AG08396 (cell line): Measurements from ENCODE around the gene PRKAG2.

Experiments
- DNase-seq: peaks from one replicate; pipeline ENCODE4 v3.0.0; 2012; ENCODE audit warnings: low spot score, mixed read lengths

Gene PRKAG2

DNA sequence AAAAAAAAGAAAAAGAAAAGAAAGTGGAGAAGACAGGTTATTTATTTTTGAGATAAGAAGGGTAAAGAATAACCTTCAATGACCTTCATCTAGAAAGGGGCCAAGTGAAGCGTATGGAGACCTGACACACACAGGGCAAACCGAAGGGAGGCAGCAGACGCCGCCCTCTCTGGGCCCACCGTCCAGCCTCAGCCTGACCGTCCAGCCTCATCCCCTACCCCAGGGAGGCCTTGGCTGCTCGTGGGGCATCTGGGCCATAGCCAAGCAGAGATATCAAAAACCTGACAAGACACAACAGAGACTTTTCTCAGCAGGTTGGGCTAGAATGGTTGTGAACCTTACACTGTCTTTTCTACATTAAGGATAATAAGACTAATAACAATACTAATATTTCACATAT lies 10.9 kb downstream of the PRKAG2 start:
- no peak for DNase-seq

DNA sequence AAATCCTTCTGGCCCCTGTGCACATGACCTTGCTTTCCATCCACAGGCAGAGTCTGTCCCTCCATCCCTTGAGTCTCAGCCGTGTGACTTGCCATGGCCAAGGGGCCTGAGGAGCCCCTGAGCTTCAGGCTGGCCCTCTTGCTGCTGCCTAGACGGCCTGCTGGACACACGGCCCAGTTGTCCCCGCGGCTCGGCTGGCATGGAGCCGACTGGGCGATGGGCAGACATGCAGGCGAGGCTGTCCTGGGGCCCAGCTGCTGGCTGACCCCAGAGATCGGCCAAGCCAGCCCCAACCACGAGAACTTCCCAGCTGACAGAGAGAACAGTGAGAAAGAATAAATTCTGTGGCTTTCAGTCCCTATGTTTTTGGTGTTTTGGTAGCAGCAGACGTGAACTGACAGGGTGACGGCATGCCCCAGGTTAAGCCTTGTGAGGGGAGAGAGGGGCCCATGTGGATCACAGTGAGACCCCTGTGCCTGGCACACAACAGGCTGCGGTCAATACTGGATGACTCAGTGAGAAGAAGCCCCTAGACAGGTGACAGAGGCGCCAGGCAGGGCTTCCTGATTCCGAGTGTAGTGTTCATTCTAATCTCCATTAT lies 11.7 kb downstream of the PRKAG2 start:
- no peak for DNase-seq

DNA sequence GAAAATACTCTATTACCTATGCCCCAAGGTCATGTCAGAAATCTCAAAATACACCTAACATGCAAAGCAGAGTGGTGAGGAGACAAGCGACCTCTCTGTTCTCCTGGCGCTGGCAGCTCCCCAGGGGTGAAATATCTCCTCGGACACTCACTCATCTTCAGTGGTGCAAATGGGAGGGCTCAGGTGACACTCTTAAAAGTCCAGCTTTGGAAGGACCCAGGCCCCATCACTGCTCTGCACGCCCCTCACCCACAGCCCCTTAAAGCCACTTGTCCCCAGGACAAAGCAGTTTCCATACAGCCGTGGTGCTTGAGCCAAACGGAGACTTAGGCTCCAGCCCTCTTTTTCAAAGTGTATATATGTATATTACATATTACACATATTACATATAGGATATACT lies 12.4 kb downstream of the PRKAG2 start:
- no peak for DNase-seq

DNA sequence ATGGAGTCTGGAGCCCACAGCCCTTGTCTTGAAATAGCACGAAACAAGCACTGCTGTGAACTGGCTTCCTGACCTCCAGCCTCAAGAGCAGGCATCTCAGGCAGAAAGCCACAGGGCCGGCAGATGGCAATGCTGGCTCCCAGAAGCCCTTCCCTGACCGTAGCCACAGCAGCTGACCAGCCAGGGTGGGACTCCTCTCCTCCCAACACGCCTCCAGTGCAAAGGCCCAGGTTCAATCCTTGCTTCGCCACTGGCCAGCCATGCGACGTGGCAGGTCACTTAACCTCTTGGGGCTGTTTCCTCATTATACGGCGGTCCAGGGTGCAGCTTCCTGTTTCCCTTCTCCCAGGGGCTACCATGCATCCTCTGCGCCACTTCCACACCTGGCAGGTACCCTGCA lies 12.8 kb downstream of the PRKAG2 start:
- no peak for DNase-seq

DNA sequence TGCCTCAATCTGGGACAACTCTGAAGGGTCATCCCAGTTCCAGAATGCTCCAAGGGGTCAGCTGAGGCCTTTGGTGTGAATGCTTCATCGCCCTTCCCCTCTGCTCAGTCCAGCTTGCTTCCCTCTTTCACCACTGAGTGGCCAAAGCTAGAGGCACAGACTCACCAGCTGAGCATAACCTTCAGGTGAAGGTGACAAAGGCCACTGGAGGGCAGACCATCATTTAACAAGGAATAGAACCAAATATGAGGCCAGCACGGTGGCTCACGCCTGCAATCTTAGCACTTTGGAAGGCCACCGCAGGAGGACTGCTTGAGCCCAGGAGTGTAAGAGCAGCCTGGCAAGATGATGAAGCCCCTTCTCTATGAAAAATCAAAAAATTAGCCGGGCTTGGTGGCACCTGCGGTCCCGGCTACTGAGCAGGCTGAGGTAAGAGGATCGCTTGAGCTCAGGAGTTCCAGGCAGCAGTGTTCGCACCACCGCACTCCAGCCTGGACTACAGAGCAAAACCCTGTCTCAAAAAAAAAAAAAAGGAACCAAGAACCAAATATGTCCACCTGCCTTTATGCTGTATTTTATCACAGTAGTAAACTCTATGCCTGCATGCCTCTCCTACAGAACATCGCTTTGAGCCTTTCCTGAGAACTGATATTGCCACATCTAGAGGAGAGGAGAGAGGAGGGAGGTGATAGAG lies 13.4 kb downstream of the PRKAG2 start:
- DNase-seq, result no peak

DNA sequence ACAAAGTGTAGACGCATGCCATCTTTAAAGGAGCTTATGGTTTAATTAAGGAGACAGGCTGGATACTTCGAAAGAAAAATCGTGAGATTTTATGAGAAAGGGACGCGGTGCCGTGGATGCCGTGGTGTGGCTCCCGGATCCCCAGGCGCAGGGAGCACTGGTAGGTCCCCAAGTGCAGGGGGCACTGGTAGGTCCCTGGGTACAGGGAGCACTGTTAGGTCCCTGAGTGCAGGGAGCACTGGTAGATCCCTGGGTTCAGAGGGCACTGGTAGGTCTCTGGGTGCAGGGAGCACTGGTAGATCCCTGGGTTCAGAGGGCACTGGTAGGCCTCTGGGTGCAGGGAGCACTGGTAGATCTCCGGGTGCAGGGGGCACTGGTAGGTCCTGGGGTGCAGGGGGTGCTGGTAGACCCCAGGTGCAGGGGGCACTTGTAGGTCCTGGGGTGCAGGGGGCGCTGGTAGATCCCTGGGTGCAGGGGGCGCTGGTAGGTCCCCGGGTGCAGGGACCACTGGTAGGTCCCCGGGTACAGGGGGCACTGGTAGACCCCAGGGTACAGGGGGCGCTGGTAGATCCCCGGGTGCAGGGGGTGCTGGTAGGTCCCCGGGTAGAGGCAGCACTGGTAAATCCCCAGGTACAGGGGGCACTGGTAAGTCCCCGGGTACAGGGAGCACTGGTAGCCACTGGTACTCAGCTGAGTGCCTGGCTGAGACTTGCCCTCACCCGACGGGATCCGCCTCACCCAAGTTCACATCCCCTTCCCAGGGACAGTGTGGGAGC lies 14.1 kb downstream of the PRKAG2 start:
- DNase-seq, result no peak

DNA sequence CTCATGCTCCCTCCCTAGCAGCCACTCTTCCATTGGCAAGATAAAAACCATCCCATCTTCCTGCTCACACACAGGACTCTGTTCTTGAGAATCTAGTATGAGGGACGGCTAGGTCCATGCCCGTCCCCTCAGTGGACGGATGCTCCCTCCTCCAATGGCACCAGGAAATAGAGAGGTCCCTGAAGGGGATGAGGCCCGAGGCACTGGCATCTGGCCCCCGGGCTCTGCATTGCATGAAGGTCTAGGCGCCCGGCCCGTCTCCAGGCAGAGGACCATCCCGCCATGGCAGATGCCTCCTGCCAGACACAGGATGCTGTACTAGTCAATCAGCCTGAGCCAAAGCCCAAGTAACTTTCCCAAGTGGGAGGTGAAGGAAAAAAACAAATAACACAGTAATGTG lies 15.0 kb downstream of the PRKAG2 start:
- DNase-seq, result no peak

DNA sequence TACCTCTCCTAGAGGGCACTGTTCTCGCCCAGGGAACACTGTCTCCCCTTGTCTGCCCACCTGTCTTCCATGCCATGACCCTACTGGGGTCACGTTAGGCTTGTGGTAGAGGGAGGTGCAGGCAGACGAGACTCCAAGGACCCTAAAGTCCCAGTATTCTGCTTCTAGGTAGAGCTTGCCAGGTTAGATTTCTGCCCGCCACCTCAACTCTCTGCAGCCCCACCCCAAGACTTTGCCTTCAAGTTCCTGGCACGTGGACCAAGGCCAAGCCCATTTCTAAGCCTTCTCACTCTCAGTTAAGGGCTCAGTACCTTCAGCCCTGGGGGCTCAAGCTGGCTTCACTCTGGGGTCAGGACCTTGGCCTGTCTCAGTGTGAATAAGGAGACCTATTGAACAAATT lies 16.1 kb downstream of the PRKAG2 start:
- no peak for DNase-seq

DNA sequence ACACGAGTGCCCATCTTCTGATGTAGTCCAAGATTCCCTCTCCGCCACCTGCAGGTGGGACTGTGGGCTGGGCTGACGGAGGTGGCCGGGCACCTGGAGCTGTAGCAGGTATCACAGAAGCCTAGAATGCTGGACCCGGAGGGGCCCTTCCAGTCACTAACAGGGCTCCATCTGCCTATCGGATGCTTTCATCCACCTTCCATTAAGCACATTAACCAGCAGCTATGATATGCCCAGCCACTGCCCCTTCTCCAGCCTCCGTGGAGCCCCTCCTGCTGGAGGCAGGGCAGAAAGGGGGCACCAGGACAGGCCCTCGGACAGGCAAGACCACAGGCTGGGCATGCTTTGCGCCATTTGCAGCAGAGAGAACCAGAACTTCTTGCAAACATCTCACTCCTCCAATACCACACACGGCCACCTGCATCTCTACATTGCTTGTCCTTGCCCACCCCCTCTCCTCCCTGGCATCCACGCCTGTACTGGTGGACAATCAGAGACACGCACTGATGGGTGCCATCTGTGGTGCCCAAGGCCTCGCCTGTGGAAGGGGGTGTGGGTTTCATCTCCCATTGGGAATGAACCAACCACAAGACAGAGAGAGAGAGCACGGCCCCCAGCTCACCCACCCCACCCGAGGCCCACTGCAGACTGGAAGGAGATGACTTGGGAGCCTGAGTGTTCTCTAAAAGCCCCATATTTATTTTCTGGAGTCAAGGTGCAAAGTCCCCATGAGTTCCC lies 16.8 kb downstream of the PRKAG2 start:
- DNase-seq, result no peak

DNA sequence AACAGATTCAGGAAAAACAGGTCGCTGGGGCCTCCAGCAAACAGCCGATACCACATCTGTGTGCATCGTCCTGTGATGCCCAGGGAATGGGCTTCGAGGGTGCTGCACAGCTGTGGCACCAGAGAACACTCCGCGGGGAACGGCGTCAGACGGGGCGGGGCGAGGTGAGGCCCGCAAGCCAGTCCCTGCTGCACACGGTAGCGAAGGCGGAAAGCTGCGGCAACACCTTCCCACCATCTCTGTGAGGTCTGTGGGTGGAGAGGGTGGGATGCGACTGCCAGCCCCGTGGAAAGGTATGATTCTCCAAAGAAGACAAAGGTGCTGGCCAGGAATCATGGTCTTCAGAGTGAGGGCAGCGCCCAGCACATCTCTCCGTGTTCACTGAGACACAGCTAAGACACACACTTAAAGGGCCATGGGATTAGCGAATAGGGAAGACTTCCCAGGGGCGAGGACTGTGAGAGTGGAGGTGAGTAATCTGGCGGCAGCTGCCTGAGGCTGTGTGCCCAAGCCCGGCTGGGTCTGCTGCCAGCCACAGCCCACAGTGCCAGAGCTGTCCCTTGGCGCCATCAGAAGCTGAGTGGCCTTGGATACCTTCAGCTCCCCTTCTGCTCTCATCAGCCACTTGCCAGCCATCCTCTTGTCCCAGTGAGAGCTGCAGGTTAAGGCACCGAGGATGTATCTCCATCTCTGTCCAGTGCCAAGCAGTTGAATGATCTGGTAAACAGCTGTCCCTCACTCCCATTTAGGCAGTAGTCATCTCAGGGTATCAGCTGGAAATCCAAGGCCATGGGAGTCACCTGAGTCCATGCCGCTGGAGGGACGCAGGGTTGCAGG lies 17.6 kb downstream of the PRKAG2 start:
- DNase-seq, result no peak

DNA sequence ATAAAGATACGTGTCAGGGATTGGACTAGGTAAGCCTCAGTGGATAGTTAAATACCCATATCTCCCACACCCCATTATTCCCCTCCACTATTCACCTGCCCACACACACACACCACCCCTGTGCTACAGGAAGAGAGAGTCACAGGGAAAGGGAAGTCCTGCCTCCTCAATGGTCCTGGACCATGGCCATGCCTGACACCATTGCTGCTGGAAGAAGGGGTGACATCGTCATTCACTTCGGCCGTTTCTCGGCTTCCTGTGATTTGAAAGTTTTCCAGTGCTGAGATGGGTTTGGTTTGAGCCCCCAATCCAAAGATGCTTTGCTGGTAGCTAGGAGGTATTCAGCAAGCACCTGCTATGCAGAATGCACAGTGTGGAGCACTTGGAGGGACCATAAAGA lies 18.5 kb downstream of the PRKAG2 start:
- no peak for DNase-seq

DNA sequence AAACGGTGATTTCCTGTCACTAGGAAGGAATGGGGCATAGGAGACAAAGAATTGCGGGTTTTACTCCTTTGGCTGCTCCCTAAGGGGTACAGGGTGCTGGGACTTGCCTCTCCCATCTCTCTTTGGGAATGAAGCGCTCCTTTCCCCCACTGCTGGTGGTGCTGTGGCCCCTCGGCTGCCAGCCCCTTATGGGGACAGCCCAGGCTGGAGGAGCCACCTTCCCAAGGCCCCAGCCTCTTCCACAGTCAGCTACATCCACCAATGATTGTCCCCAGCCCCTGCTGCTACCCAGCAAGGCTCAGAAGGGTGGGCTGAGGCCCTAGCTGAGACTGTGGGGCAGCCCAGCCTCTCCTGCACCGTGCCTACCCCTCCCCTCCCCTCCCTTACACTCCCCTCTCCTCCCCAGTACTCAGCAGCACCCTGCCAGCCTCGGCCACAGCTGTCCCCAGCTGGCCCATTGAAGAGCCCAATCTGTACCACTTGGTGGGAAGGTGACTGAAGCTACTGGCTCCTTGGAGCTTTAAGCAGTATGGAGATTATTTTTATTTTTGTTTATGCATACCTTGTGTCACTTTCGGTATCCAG lies 19.0 kb downstream of the PRKAG2 start:
- no peak for DNase-seq

DNA sequence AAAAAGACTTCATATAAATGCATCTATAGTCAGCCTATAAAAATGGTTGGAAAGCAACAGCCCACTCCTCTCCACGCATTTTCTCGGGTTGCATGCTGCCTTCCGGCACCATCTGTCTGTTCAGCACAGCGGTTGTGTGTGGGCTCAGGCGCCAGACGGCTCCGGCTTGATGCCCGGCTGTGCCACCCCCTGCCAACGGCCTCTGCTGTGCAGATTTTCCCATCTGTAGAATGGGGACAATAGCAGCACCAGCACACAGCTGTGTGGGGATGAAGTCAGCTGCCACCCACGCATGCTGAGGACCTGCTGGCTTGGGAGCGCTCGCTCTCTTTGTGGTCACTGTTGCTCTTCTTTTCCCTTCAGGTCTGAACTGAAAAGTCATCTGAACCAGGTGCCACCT lies 19.5 kb downstream of the PRKAG2 start:
- DNase-seq, result no peak

DNA sequence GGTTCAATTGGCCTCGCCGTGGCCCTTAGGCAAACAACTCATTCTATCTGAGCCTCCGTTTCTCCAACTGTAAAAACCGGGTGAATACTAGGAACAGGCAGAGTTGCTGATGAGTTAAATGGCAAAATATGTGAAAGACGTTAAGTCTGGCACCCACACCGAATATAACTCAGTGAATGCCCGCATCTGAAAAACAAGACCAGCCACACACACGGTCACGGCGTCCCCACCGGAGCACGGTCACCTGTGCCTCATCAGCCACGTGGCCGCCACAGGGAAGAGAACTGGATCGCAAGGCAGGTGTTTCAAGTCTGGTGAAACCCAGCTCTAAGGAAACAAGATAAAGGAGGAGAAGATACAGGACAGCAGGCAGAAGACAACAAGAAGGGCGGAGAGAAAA lies 20.4 kb downstream of the PRKAG2 start:
- no peak for DNase-seq

DNA sequence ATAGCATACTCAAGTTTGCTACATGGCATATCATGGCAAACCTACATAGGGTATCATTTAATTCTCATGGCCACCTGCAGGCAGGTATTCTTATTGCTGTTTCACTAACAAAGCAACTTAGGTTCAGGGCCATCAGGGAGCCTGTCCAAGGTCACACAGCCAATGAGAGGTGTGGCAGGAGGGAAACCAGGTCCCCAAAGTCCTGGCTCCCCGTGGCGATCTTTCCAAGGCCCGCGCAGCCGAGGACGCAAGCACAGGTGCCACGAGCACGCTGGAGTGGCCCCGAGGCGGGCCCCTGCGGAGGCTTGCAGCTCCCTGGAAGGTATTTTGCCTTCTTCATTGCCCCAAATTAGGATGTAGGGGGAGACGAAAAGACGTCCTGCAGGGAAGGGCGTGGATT lies 20.8 kb downstream of the PRKAG2 start:
- no peak for DNase-seq

DNA sequence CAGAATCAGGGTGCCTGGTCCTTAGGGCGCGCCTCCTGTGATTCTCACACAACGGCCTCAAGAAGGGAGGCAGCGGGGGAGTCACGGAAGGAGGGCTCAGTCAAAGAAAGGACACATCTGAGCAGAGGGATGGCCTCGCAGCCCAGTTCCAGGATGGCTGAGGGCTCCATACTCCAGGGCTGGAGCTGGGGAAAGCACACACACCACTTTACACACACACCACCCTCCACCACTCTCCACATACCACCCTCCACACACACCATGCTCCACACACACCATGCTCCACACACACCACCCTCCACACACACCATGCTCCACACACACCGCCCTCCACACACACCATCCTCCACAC lies 22.2 kb downstream of the PRKAG2 start:
- no peak for DNase-seq

DNA sequence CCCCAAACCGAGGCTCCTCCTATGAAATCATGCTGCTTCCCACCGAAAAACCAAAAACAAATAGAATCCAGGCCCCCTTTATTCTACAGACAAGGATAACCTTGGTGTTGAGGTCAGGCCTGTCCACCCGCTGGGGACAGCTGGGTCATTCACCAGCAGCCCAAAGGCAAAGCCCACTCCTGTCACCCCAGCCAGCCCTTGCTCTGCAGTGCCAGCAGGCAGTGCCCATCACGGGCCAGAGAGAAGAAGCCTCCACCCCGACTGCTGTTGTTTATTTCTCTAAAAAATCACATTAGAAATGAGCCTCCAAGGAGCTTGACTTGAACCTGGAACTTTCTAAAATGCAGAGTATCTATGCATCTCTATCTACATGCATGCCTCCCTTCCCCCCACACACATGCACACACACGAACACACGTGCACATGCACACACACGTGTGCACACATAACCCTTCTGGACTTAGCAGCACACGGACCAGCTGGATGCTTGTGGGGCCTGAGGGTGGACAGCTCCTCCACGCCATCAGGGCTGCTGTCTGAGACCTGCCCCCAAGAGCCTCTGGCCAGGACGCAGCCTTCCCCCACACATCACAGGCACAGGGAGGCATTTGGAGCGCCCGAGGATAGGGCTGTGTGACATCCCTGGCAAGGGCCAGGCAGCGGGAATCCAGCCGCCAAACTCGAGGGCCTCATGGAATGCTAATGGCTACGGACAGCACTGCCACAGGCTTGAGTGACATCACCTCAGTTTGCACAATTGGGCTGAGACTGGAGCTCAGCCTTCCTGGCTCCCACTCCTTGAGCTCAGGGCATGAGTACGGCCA lies 22.8 kb downstream of the PRKAG2 start:
- no peak for DNase-seq

DNA sequence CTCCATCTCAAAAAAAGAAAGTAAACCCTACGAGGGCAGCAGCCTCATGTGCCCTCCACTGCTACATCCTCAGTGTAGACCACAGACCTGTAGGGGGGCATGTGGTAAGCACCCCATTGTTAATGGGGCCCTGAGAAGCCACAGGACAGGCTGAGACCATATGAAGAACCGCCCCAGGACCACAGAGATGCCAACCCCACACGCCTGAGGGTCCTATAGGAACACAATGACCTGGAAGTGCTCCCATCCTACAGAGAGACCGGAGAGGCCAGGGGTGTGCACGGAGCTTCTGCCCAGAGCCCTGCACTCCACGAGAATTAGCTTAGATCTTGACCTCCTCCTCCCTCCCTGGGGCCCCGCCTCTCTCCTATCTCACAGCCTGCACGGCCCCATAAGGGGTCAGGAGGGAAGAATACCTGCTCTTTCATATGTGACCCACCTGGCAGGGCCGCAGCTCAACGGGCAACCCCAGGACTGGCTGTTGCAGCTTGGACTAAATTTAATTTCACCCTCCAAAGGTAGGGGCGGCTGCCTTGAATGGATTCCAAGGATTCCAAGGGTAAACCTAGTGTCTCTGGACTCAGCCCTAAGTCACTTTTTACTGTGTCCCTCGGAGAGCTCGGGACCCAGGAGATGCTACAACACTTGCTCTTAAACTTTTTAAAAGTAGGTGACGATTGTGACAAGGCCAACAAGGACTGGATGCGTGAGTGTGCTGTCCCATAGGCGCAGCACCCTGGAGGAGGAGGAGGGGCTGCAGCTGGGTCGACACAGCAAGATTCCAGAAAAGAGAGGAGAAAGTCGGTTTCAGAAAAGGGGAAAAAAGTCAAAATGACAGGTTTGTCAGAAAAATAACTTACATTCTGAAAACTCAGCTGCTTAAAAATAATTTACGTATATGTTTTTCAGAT lies 24.2 kb downstream of the PRKAG2 start:
- DNase-seq, result no peak

DNA sequence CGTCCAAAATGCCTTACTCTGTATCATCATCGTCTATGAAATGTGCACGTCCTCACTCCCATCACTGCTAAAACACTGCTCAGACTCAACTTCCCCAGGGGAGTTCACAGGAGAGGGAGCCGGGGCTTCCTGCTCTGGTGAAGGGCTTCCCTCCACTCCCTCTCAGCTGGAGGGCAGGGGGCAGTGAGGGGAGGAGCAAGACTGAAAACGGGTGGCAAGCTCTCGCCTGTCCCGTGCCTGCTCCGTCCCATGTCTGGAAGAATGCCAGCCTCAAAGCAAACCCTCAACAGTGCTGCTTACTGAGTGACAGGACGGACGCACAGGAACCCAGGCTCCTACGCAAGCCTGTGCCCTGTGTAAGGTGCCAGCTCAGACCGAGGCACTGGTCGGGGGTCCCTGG lies 25.1 kb downstream of the PRKAG2 start:
- DNase-seq, result no peak
